ENCODE measurements around the gene TRIAP1.
A peak's percentile ranks its signal among the peaks of the same experiment; 100 is the strongest.
"Not testable (repeated sequence)": the region's sequence is repeated elsewhere in the genome, so short reads cannot be mapped to it uniquely, and the experiment has no call there.

TRIAP1 gene

GRCh38 chr12:120468325-120468820 is 22.2 kb upstream of the TRIAP1 start:
- no peak for DNase-seq

- DNase-seq: no peak
Measured at GRCh38 chr12:120467439-120467838, 21.3 kb upstream of the TRIAP1 start.

- no peak for DNase-seq
Measured at GRCh38 chr12:120466560-120467315, 20.6 kb upstream of the TRIAP1 start.

GRCh38 chr12:120465756-120466155 is 19.6 kb upstream of the TRIAP1 start:
- no peak for DNase-seq

GRCh38 chr12:120463712-120464111 is 17.5 kb upstream of the TRIAP1 start:
- DNase-seq: no peak

GRCh38 chr12:120462099-120462640 is 16.0 kb upstream of the TRIAP1 start:
- no peak for DNase-seq

- no peak for DNase-seq
Measured at GRCh38 chr12:120460157-120460556, 14.0 kb upstream of the TRIAP1 start.

GRCh38 chr12:120457133-120457532 is 10.9 kb upstream of the TRIAP1 start:
- no peak for DNase-seq

- no peak for DNase-seq
Measured at GRCh38 chr12:120455302-120455701, 9.1 kb upstream of the TRIAP1 start.

GRCh38 chr12:120453977-120454376 is 7.8 kb upstream of the TRIAP1 start:
- DNase-seq: no peak

GRCh38 chr12:120453060-120453750 is 7.0 kb upstream of the TRIAP1 start:
- no peak for DNase-seq

- not testable (repeated sequence) for DNase-seq
Measured at GRCh38 chr12:120452524-120452923, 6.3 kb upstream of the TRIAP1 start.

GRCh38 chr12:120447992-120448391 is 1.8 kb upstream of the TRIAP1 start:
- no peak for DNase-seq

GRCh38 chr12:120446844-120447178 is 627 bp upstream of the TRIAP1 start:
- not testable (repeated sequence) for DNase-seq

GRCh38 chr12:120444676-120445075 is 1.5 kb downstream of the TRIAP1 start:
- no peak for DNase-seq

- peak; percentile 34 for DNase-seq
Measured at GRCh38 chr12:120439646-120440247, 6.4 kb downstream of the TRIAP1 start.

GRCh38 chr12:120438495-120439198 is 7.5 kb downstream of the TRIAP1 start:
- DNase-seq: no peak

GRCh38 chr12:120437735-120438494 is 8.3 kb downstream of the TRIAP1 start, which contains the start of gene COX6A1:
Gene COX6A1 (plus strand): TSS chr12:120438113. CDS start chr12:120438127, 14 bp downstream.
- DNase-seq: peak; percentile 100

GRCh38 chr12:120432772-120433525 is 13.2 kb downstream of the TRIAP1 start:
- no peak for DNase-seq

GRCh38 chr12:120429368-120429767 is 16.8 kb downstream of the TRIAP1 start:
- no peak for DNase-seq

GRCh38 chr12:120428597-120429229 is 17.5 kb downstream of the TRIAP1 start:
- DNase-seq: no peak
